MM.1S (cell line): ENCODE measurements around the gene ARFGEF3.

ENCODE experiments used
- DNase-seq: peaks from one replicate; pipeline ENCODE4 v3.0.0-alpha.2; 2015
- H2AFZ ChIP-seq: fragments of 300-600 bp; sonication (generic); 2 replicates; pipeline ENCODE4 v1.6.0; 2016; ENCODE audit warnings: antibody characterized with exemption, low read length
- H3F3A ChIP-seq: fragments of 300-600 bp; sonication (generic); 2 replicates; pipeline ENCODE4 v1.6.1; 2016; ENCODE audit warnings: mild to moderate bottlenecking, antibody characterized with exemption, low read length, moderate library complexity, mixed read lengths; ENCODE audit not compliant: insufficient read depth
- H3K27ac ChIP-seq: fragments of 300-600 bp; sonication (generic); 2 replicates; pipeline ENCODE4 v1.5.1; 2016; ENCODE audit warnings: mild to moderate bottlenecking, low read length
- H3K27me3 ChIP-seq: fragments of 300-600 bp; sonication (generic); replicated peaks from 2 replicates; pipeline ENCODE4 v1.6.0; 2016; ENCODE audit warnings: low read length; ENCODE audit not compliant: insufficient read depth
- H3K36me3 ChIP-seq: fragments of 300-600 bp; sonication (generic); replicated peaks from 2 replicates; pipeline ENCODE4 v1.6.1; 2016; ENCODE audit warnings: mild to moderate bottlenecking, low read length, mixed read lengths; ENCODE audit not compliant: insufficient read depth
- H3K4me1 ChIP-seq: fragments of 300-600 bp; sonication (generic); 2 replicates; pipeline ENCODE4 v1.6.1; 2016; ENCODE audit warnings: low read length, mixed read lengths
- H3K4me2 ChIP-seq: fragments of 300-600 bp; sonication (generic); 2 replicates; pipeline ENCODE4 v1.6.0; 2016; ENCODE audit warnings: low read depth, low read length
- H3K4me3 ChIP-seq: fragments of 300-600 bp; sonication (generic); 2 replicates; pipeline ENCODE4 v1.5.1; 2016; ENCODE audit warnings: low read length, mixed read lengths
- H3K79me2 ChIP-seq: fragments of 300-600 bp; sonication (generic); 2 replicates; pipeline ENCODE4 v1.6.1; 2016; ENCODE audit warnings: mixed run types, low read length, mixed read lengths
- H3K9ac ChIP-seq: fragments of 300-600 bp; sonication (generic); 2 replicates; pipeline ENCODE4 v1.6.1; 2016; ENCODE audit warnings: low read length, mixed read lengths
- H3K9me2 ChIP-seq: fragments of 300-600 bp; sonication (generic); replicated peaks from 2 replicates; pipeline ENCODE4 v1.6.1; 2016; ENCODE audit warnings: mild to moderate bottlenecking, low read length, mixed read lengths; ENCODE audit not compliant: insufficient read depth
- H3K9me3 ChIP-seq: fragments of 300-600 bp; sonication (generic); replicated peaks from 2 replicates; pipeline ENCODE4 v1.6.1; 2016; ENCODE audit warnings: mild to moderate bottlenecking, low read length, mixed read lengths; ENCODE audit not compliant: insufficient read depth
- H4K20me1 ChIP-seq: fragments of 300-600 bp; sonication (generic); 2 replicates; pipeline ENCODE4 v1.6.1; 2016; ENCODE audit warnings: mild to moderate bottlenecking, low read length, moderate library complexity, mixed read lengths; ENCODE audit not compliant: insufficient read depth
- EZH2 ChIP-seq: fragments of 300-600 bp; sonication (generic); optimal IDR thresholded peaks from 2 replicates; pipeline ENCODE3; 2017; ENCODE audit warnings: low read depth, mild to moderate bottlenecking, antibody characterized with exemption, low read length, mixed read lengths
- EZH2phosphoT487 ChIP-seq: fragments of 300-600 bp; sonication (generic); IDR thresholded peaks from 2 replicates; pipeline ENCODE4 v1.6.1; 2018; ENCODE audit warnings: antibody characterized with exemption, low read length
- TF ChIP-seq, protein P1 (sequence below): fragments of 300-600 bp; sonication (generic); IDR thresholded peaks from 2 replicates; pipeline ENCODE4 v1.5.1; 2016; ENCODE audit warnings: antibody characterized with exemption, low read length, mixed read lengths

The ARFGEF3 gene

GRCh38 chr6:138334000-138334399, 172.3 kb downstream of the ARFGEF3 start:
- H2AFZ ChIP-seq = no peak overlapping the region
- TF ChIP-seq EZH2 = no peak
- TF ChIP-seq EZH2phosphoT487 = no peak
- TF ChIP-seq, protein P1, sequence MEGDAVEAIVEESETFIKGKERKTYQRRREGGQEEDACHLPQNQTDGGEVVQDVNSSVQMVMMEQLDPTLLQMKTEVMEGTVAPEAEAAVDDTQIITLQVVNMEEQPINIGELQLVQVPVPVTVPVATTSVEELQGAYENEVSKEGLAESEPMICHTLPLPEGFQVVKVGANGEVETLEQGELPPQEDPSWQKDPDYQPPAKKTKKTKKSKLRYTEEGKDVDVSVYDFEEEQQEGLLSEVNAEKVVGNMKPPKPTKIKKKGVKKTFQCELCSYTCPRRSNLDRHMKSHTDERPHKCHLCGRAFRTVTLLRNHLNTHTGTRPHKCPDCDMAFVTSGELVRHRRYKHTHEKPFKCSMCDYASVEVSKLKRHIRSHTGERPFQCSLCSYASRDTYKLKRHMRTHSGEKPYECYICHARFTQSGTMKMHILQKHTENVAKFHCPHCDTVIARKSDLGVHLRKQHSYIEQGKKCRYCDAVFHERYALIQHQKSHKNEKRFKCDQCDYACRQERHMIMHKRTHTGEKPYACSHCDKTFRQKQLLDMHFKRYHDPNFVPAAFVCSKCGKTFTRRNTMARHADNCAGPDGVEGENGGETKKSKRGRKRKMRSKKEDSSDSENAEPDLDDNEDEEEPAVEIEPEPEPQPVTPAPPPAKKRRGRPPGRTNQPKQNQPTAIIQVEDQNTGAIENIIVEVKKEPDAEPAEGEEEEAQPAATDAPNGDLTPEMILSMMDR = no peak
- H3K27ac ChIP-seq = no peak overlapping the region

DNA sequence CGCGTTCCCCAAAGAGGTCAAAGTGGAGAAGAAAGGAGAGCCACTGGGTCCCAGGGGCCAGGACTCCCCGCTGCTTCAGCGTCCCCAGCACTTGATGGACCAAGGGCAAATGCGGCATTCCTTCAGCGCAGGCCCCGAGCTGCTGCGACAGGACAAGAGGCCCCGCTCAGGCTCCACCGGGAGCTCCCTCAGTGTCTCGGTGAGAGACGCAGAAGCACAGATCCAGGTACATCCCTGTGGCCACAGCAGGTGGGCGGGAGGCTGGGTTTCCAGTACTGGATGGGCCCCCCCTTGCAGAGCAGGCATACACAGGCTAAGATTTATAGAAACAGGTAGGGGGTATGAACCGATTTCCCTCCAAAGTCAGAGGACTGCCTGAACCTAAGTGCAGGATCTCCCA, 173.2 kb downstream of the ARFGEF3 start:
- Histone ChIP-seq H3K4me2 (no peak overlapping the region), H3K4me3 (no peak overlapping the region), H3K9ac (no peak overlapping the region), H3K36me3 (no peaks in the 10 kb centered on the region; the same call in 1 of the 2 replicates), H3K27me3 (no peaks in the 10 kb centered on the region), H3K9me3 (no peaks in the 10 kb centered on the region), H3F3A (no peaks in the 10 kb centered on the region), H4K20me1 (no peaks in the 10 kb centered on the region), H2AFZ (no peak overlapping the region), H3K4me1 (no peaks in the 10 kb centered on the region), H3K9me2 (no peaks in the 10 kb centered on the region), H3K27ac (no peak overlapping the region), H3K79me2 (no peaks in the 10 kb centered on the region)
- TF ChIP-seq EZH2 (no peak), EZH2phosphoT487 (no peak)
- TF ChIP-seq, protein P1 = no peak
- DNase-seq = no peak

More at GRCh38 chr6:138334000-138334399, 172.3 kb downstream of the ARFGEF3 start:
- Histone ChIP-seq H3K36me3 (no peaks in the 10 kb centered on the region; the same call in 1 of the 2 replicates), H3K79me2 (no peaks in the 10 kb centered on the region), H4K20me1 (no peaks in the 10 kb centered on the region), H3F3A (no peaks in the 10 kb centered on the region), H3K4me1 (no peaks in the 10 kb centered on the region), H3K9me2 (no peaks in the 10 kb centered on the region), H3K9me3 (no peaks in the 10 kb centered on the region), H3K4me2 (no peak overlapping the region), H3K27me3 (no peaks in the 10 kb centered on the region), H3K9ac (no peak overlapping the region), H3K4me3 (no peak overlapping the region)
- DNase-seq = no peak

- no peak overlapping the region for H3K27ac ChIP-seq
- no peak overlapping the region for H2AFZ ChIP-seq
- H3K4me1 ChIP-seq = no peaks in the 10 kb centered on the region
- H3K9me2 ChIP-seq = no peaks in the 10 kb centered on the region
- H3K36me3 ChIP-seq = no peaks in the 10 kb centered on the region; the same call in 1 of the 2 replicates
- DNase-seq = no peak
- no peak overlapping the region for H3K9ac ChIP-seq
- no peaks in the 10 kb centered on the region for H3F3A ChIP-seq
- TF ChIP-seq EZH2 (no peak), EZH2phosphoT487 (no peak)
- TF ChIP-seq, protein P1 = no peak
- no peaks in the 10 kb centered on the region for H3K27me3 ChIP-seq
- no peaks in the 10 kb centered on the region for H3K79me2 ChIP-seq
- H3K4me3 ChIP-seq = no peak overlapping the region
- no peaks in the 10 kb centered on the region for H3K9me3 ChIP-seq
- no peak overlapping the region for H3K4me2 ChIP-seq
- no peaks in the 10 kb centered on the region for H4K20me1 ChIP-seq
These were observed 174.5 kb downstream of the ARFGEF3 start for GRCh38 chr6:138336221-138336620.
